GM12878 (cell line): ENCODE data around the gene HIP1.

Experiments used
- BHLHE40 ChIP-seq, 2 experiments: fragments of 450-650 bp in 1 of 2; IDR thresholded peaks; 2 replicates each; pipeline ENCODE4 v1.6.1; 2011 to 2017; ENCODE audit warnings: low read depth in 2 of 2, borderline replicate concordance in 1 of 2, improper control_type of control experiment in 1 of 2, low read length in 1 of 2, mild to moderate bottlenecking in 1 of 2
- CTCF ChIP-seq, 3 experiments: IDR thresholded peaks in 2 of 3; conservative IDR thresholded peaks in 1 of 3; 2 replicates each; pipeline ENCODE4 v1.5.1; 2011; ENCODE audit warnings: low read depth in 3 of 3, low read length in 3 of 3, mild to moderate bottlenecking in 3 of 3, control low read depth in 2 of 3, moderate library complexity in 2 of 3, inconsistent platforms in 1 of 3, mixed read lengths in 1 of 3; ENCODE audit not compliant: control insufficient read depth in 2 of 3, insufficient read depth in 1 of 3; ENCODE audit errors: extremely low read depth in 1 of 3
- E2F4 ChIP-seq: IDR thresholded peaks from 2 replicates; pipeline ENCODE4 v1.6.1; 2012; ENCODE audit warnings: low read depth, low read length, improper control_type of control experiment
- EZH2 ChIP-seq: IDR thresholded peaks from 2 replicates; pipeline ENCODE4 v1.6.1; 2012; ENCODE audit warnings: low read depth, mild to moderate bottlenecking, control low read depth, inconsistent platforms, low read length, borderline replicate concordance; ENCODE audit not compliant: control insufficient read depth
- FOXK2 ChIP-seq: fragments of 450-650 bp; IDR thresholded peaks from 2 replicates; pipeline ENCODE4 v1.6.1; 2017; ENCODE audit warnings: mild to moderate bottlenecking, moderate library complexity
- POLR2A ChIP-seq: IDR thresholded peaks from 2 replicates; pipeline ENCODE4 v1.6.1; 2011; ENCODE audit warnings: low read depth, mild to moderate bottlenecking, low read length
- RAD21 ChIP-seq: IDR thresholded peaks from 2 replicates; pipeline ENCODE4 v1.6.1; 2011; ENCODE audit warnings: mild to moderate bottlenecking, low read depth, low read length, moderate library complexity; ENCODE audit not compliant: insufficient read depth
- SMC3 ChIP-seq: IDR thresholded peaks from 2 replicates; pipeline ENCODE4 v1.6.1; 2011; ENCODE audit warnings: low read length, improper control_type of control experiment, borderline replicate concordance
- YY1 ChIP-seq: IDR thresholded peaks from 2 replicates; pipeline ENCODE4 v1.6.1; 2011; ENCODE audit warnings: low read depth, mild to moderate bottlenecking, low read length
- ZNF207 ChIP-seq: fragments of 450-650 bp; IDR thresholded peaks from 2 replicates; pipeline ENCODE4 v1.6.1; 2014; ENCODE audit warnings: antibody characterized with exemption, mild to moderate bottlenecking, borderline replicate concordance

- no peak for TF ChIP-seq CTCF (IDR thresholded peaks at IDR 0.05 in 2 of 3, conservative IDR thresholded peaks at IDR 0.05 in 1 of 3; ENCODE audit: control insufficient read depth in 2 of 3, extremely low read depth in 1 of 3, insufficient read depth in 1 of 3, low read depth in 3 of 3, low read length in 3 of 3)
- TF ChIP-seq RAD21: no peak
- TF ChIP-seq EZH2: no peak
- TF ChIP-seq ZNF207: no peak
- no peak for TF ChIP-seq E2F4
- TF ChIP-seq SMC3: no peak
- TF ChIP-seq POLR2A: no peak
- TF ChIP-seq BHLHE40 (IDR thresholded peaks at IDR 0.05; ENCODE audit: borderline replicate concordance in 1 of 2, low read depth in 2 of 2, low read length in 1 of 2): no peak
- no peak for TF ChIP-seq YY1
- TF ChIP-seq FOXK2: no peak
Measured at GRCh38 chr7:75704928-75705327, 33.8 kb downstream of the HIP1 start.
